Activated naive CD8-positive, alpha-beta T cell treated with anti-CD3 and anti-CD28 coated beads, Interleukin-2, amount 10 ng/mL, durations not matched to agents 7 days and 5 days (primary cell): Measurements from ENCODE around the gene MYG1. TPM values are rescaled to one million over a fixed set of nuclear protein-coding genes. Genes with fewer than 3 reads are reported as not detected.

Experiments
- ATAC-seq: fragments of 150-1000 bp; cut with Tn5 transposase; one replicate; pipeline ENCODE4 v1.10.0; 2021; ENCODE audit warnings: low read depth, moderate library complexity
- POLR2A ChIA-PET: fragments of 350-600 bp; sonication (Branson Sonifier 250); formaldehyde crosslinking; loops from one replicate; lab custom pipeline; 2021; ENCODE audit warnings: antibody characterized with exemption; lab: Charles Lee
- DNase-seq: peaks from one replicate; pipeline ENCODE4 v3.0.0; 2021
- H3K27ac Mint-ChIP-seq: one replicate; pipeline ENCODE4 v1.8.0; 2022; ENCODE audit warnings: mild to moderate bottlenecking, mixed read lengths
- H3K27me3 Mint-ChIP-seq: one replicate; pipeline ENCODE4 v1.8.0; 2022; ENCODE audit warnings: mild to moderate bottlenecking, moderate library complexity, mixed read lengths
- H3K36me3 Mint-ChIP-seq: one replicate; pipeline ENCODE4 v1.8.0; 2021; ENCODE audit warnings: mild to moderate bottlenecking, mixed read lengths
- H3K4me1 Mint-ChIP-seq: one replicate; pipeline ENCODE4 v1.8.0; 2021; ENCODE audit warnings: mixed read lengths
- H3K4me3 Mint-ChIP-seq: one replicate; pipeline ENCODE4 v1.8.0; 2022; ENCODE audit warnings: mild to moderate bottlenecking, moderate library complexity, mixed read lengths
- H3K9me3 Mint-ChIP-seq: one replicate; pipeline ENCODE4 v1.8.0; 2021; ENCODE audit warnings: mixed read lengths
- total RNA-seq, 2 experiments: library from RNA; stranded (reverse); gene quantifications; one replicate each; pipeline ENCODE4 v1.2.3, GENCODE V29; 2021

The MYG1 gene
- total RNA-seq: 10 to 100 TPM; 44.8 to 51.2 TPM

- peak within 1 kb of the TSS; percentile 89 for H3K4me3 Mint-ChIP-seq
- peak within 1 kb of the TSS; percentile 80 for H3K27ac Mint-ChIP-seq
- peaks cover 56% of the 10 kb centered on the region for H3K4me1 Mint-ChIP-seq
- H3K9me3 Mint-ChIP-seq: no peaks in the 10 kb centered on the region
- POLR2A ChIA-PET: interaction anchor here (0.6 to 5.3 kb wide), 17 partner anchors 9 to 294 kb away, joined by 3 to 31 read pairs (median 4); partner anchors contain the start of genes AAAS, CSAD, EIF4B and ESPL1
- H3K27me3 Mint-ChIP-seq: no peaks in the 10 kb centered on the region
- DNase-seq (peak; percentile 85), ATAC-seq (peak; percentile 71)
- peaks cover 17% of the 10 kb centered on the region for H3K36me3 Mint-ChIP-seq
Observed at GRCh38 chr12:53299454-53300180, at the start of gene MYG1. MYG1 (plus strand) TSS chr12:53299695; CDS start chr12:53299738, 43 bp downstream.

GRCh38 chr12:53251477-53252348 is 47.8 kb upstream of the MYG1 start:
- Mint-ChIP-seq H3K9me3 (no peaks in the 10 kb centered on the region), H3K4me3 (peak overlapping the region; percentile 98)
- peak; percentile 85 for DNase-seq

GRCh38 chr12:53252349-53252916 is 47.1 kb upstream of the MYG1 start:
- H3K9me3 Mint-ChIP-seq: no peaks in the 10 kb centered on the region
- peak overlapping the region; percentile 98 for H3K4me3 Mint-ChIP-seq
- no peak for ATAC-seq
- H3K27ac Mint-ChIP-seq: peak overlapping the region; percentile 95
- peaks cover 39% of the 10 kb centered on the region for H3K4me1 Mint-ChIP-seq
- DNase-seq: no peak
- H3K36me3 Mint-ChIP-seq: peaks cover 4% of the 10 kb centered on the region
- POLR2A ChIA-PET: interaction anchor here (0.7 to 3.6 kb wide), 8 partner anchors 16 to 71 kb away, joined by 3 to 25 read pairs (median 13); partner anchors contain the start of genes AAAS, CSAD, ESPL1 and ZNF740
- no peaks in the 10 kb centered on the region for H3K27me3 Mint-ChIP-seq

More at GRCh38 chr12:53251477-53252348, 47.8 kb upstream of the MYG1 start:
- Mint-ChIP-seq H3K27ac (peak overlapping the region; percentile 95), H3K36me3 (peaks cover 4% of the 10 kb centered on the region), H3K27me3 (no peaks in the 10 kb centered on the region), H3K4me1 (peaks cover 41% of the 10 kb centered on the region)
- ATAC-seq: peak; percentile 85
- POLR2A ChIA-PET: interaction anchor here (0.6 to 3.6 kb wide), 10 partner anchors 16 to 92 kb away, joined by 3 to 25 read pairs (median 10); partner anchors contain the start of genes CSAD, ESPL1 and ZNF740

GRCh38 chr12:53253298-53253697 is 46.2 kb upstream of the MYG1 start:
- DNase-seq (no peak), ATAC-seq (no peak)
- Mint-ChIP-seq H3K9me3 (no peaks in the 10 kb centered on the region), H3K36me3 (peaks cover 6% of the 10 kb centered on the region), H3K4me3 (peak overlapping the region; percentile 98), H3K4me1 (peaks cover 39% of the 10 kb centered on the region), H3K27ac (peak overlapping the region; percentile 95), H3K27me3 (no peaks in the 10 kb centered on the region)
- POLR2A ChIA-PET: interaction anchor here (0.5 to 3.6 kb wide), 6 partner anchors 12 to 47 kb away, joined by 3 to 25 read pairs (median 10); no protein-coding TSS in a partner anchor

DNA sequence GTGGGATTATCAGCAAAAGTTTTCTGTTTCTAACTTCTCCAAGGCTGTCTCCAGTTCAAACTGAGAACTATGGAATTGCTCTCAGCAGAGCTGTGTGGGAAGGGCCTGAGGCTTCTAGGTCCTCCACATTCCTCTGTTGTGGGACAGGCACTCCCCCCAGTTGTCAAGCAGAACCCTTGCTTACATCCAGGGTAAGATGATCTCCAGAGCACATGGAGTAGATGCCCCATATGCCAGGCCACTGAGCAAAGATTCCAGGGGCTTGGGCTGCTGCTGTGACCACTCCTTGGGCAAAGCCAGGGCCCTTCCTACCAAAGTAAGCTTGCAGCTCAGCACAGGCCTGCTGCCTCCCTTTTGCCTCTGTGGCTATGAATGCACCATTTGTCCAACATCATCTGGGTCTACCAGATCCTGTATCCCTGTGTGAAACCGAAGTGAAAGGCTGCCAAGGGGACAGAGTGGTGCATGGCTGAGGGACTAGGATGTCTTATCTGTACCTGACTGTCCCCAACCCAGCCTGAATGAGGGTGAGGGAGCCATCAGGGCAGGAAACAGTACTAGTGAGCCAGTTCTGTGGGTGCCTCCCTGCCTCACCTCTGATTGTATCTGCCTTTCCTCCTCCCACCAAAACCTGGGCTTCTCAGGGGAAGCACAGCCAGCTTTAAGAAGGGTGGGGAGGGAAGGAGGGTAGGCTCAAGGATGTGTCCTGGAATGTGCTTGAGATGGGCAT is 44.5 kb upstream of the MYG1 start:
- DNase-seq (no peak), ATAC-seq (no peak)
- no peaks in the 10 kb centered on the region for H3K27me3 Mint-ChIP-seq
- POLR2A ChIA-PET: interaction anchor here (0.6 to 1.1 kb wide), 2 partner anchors 75 to 100 kb away, joined by 3 to 5 read pairs; partner anchors contain the start of genes CSAD and ZNF740
- H3K9me3 Mint-ChIP-seq: no peaks in the 10 kb centered on the region
- peaks cover 6% of the 10 kb centered on the region for H3K36me3 Mint-ChIP-seq
- peak overlapping the region; percentile 10 for H3K4me3 Mint-ChIP-seq
- H3K4me1 Mint-ChIP-seq: peaks cover 45% of the 10 kb centered on the region
- peak overlapping the region; percentile 72 for H3K27ac Mint-ChIP-seq

GRCh38 chr12:53255996-53256395 is 43.5 kb upstream of the MYG1 start:
- no peaks in the 10 kb centered on the region for H3K9me3 Mint-ChIP-seq
- H3K4me1 Mint-ChIP-seq: peaks cover 41% of the 10 kb centered on the region
- H3K4me3 Mint-ChIP-seq: no peak overlapping the region
- peak overlapping the region; percentile 28 for H3K27ac Mint-ChIP-seq
- no peak for ATAC-seq
- H3K36me3 Mint-ChIP-seq: peaks cover 6% of the 10 kb centered on the region
- H3K27me3 Mint-ChIP-seq: no peaks in the 10 kb centered on the region
- POLR2A ChIA-PET: interaction anchor here (1.1 to 1.5 kb wide), 2 partner anchors 12 to 56 kb away, joined by 4 to 6 read pairs; no protein-coding TSS in a partner anchor
- DNase-seq: no peak

GRCh38 chr12:53258541-53259539 is 40.7 kb upstream of the MYG1 start:
- no peak overlapping the region for H3K4me3 Mint-ChIP-seq
- no peaks in the 10 kb centered on the region for H3K9me3 Mint-ChIP-seq
- H3K36me3 Mint-ChIP-seq: peaks cover 3% of the 10 kb centered on the region
- DNase-seq (no peak), ATAC-seq (no peak)
- no peak overlapping the region for H3K27ac Mint-ChIP-seq
- H3K27me3 Mint-ChIP-seq: no peaks in the 10 kb centered on the region
- H3K4me1 Mint-ChIP-seq: peaks cover 29% of the 10 kb centered on the region
- POLR2A ChIA-PET: interaction anchor here (0.6 to 1.3 kb wide), 4 partner anchors 7 to 83 kb away, joined by 3 to 6 read pairs (median 4); partner anchors contain the start of gene ESPL1

DNA sequence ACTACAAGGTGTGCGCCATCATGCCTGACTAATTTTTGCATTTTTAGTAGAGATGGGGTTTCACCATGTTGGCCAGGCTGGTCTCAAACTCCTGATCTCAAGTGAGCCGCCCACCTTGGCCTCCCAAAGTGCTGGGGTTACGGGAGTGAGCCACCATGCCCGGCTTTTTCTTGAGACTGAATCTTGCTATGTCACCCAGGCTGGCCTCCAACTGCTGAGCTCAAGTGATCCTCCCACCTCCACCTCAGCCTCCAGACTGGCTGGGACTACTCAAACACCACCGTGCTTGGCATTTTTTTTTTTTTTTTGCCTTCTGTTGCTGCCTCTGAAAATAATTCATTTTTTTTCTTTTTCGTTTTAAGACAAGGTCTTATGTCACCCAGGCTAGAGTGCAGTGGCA is 39.6 kb upstream of the MYG1 start:
- Mint-ChIP-seq H3K9me3 (no peaks in the 10 kb centered on the region), H3K27ac (no peak overlapping the region), H3K4me3 (no peak overlapping the region), H3K36me3 (peaks cover 2% of the 10 kb centered on the region), H3K27me3 (no peaks in the 10 kb centered on the region), H3K4me1 (peaks cover 21% of the 10 kb centered on the region)
- POLR2A ChIA-PET: no interaction called here
- DNase-seq (no peak), ATAC-seq (no peak)

GRCh38 chr12:53265783-53266182 is 33.7 kb upstream of the MYG1 start:
- no peaks in the 10 kb centered on the region for H3K9me3 Mint-ChIP-seq
- POLR2A ChIA-PET: interaction anchor here (0.5 to 5.2 kb wide), 5 partner anchors 8 to 186 kb away, joined by 3 to 48 read pairs (median 4); partner anchors contain the start of gene SPRYD3
- peaks cover 30% of the 10 kb centered on the region for H3K4me1 Mint-ChIP-seq
- no peak for ATAC-seq
- no peak overlapping the region for H3K27ac Mint-ChIP-seq
- no peak overlapping the region for H3K4me3 Mint-ChIP-seq
- H3K36me3 Mint-ChIP-seq: peaks cover 23% of the 10 kb centered on the region
- no peaks in the 10 kb centered on the region for H3K27me3 Mint-ChIP-seq
- DNase-seq: no peak

DNA sequence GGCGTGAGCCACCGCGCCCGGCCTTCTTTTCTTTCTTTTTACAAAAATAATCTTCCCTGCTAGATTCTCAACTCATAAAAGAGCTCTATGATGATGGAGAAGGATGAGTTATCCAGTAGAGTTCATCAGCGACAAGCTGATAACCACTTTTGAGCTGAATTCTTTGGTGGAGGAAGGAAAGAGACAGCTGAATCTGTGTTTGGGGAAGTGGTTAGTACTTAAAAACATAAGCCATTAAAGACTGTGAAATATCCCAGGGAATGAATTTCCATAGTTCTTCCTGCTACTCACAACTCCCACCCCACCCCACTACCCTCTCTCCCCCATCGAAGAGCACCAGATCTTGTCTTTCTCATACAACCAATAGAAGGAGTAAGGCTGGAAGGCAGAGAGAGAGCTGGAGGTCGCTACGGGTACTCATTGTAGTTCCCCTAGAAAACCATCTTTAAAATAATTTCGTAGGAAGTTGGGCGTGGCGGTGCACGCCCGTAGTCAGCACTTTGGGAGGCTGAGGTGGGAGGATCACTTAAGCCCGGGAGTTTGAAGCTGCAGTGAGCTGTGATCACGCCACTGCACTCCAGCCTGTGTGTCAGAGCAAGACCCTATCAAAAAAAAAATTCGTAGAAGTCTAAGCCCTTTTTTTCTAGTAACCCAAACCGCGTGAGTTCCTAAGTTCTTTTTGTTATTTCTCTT is 32.0 kb upstream of the MYG1 start:
- peak overlapping the region; percentile 97 for H3K27ac Mint-ChIP-seq
- no peaks in the 10 kb centered on the region for H3K27me3 Mint-ChIP-seq
- H3K9me3 Mint-ChIP-seq: no peaks in the 10 kb centered on the region
- peak overlapping the region; percentile 99 for H3K4me3 Mint-ChIP-seq
- peak; percentile 44 for ATAC-seq
- DNase-seq: peak; percentile 42
- H3K4me1 Mint-ChIP-seq: peaks cover 38% of the 10 kb centered on the region
- POLR2A ChIA-PET: interaction anchor here (0.6 to 5.2 kb wide), 31 partner anchors 8 to 186 kb away, joined by 3 to 48 read pairs (median 6); partner anchors contain the start of genes AAAS, CSAD, ITGB7 and MYG1
- peaks cover 35% of the 10 kb centered on the region for H3K36me3 Mint-ChIP-seq
